GM19372 (cell line): ENCODE measurements around the gene TRAPPC6A.

Experiments
- ATAC-seq: cut with Tn5 transposase; IDR thresholded peaks from one replicate; pipeline ENCODE4 v1.9.1; 2021; ENCODE audit warnings: mild to moderate bottlenecking, low read depth, moderate library complexity; ENCODE audit not compliant: unreplicated experiment

Gene TRAPPC6A

GRCh38 chr19:45186509-45187334, 8.7 kb upstream of the TRAPPC6A start:
- ATAC-seq, result no peak

- no peak for ATAC-seq
Observed at GRCh38 chr19:45184115-45184514, 6.1 kb upstream of the TRAPPC6A start.

- ATAC-seq, result no peak
Observed at GRCh38 chr19:45182758-45183157, 4.7 kb upstream of the TRAPPC6A start.

- no peak for ATAC-seq
Observed at GRCh38 chr19:45180936-45181335, 2.9 kb upstream of the TRAPPC6A start.

GRCh38 chr19:45179892-45180370, 1.9 kb upstream of the TRAPPC6A start:
- ATAC-seq, result no peak

- no peak for ATAC-seq
Observed at GRCh38 chr19:45179072-45179891, 1.2 kb upstream of the TRAPPC6A start.

GRCh38 chr19:45178262-45179071, 430 bp upstream of the TRAPPC6A start, which contains the start of gene BLOC1S3:
Gene BLOC1S3 (plus strand): TSS chr19:45178784. CDS start chr19:45179297, 513 bp downstream.
- ATAC-seq, result peak; percentile 78

GRCh38 chr19:45175515-45176345, 2.3 kb downstream of the TRAPPC6A start:
- no peak for ATAC-seq

- ATAC-seq, result no peak
Observed at GRCh38 chr19:45173816-45174215, 4.2 kb downstream of the TRAPPC6A start.

GRCh38 chr19:45172611-45173208, 5.3 kb downstream of the TRAPPC6A start:
- no peak for ATAC-seq

- no peak for ATAC-seq
Observed at GRCh38 chr19:45172173-45172572, 5.9 kb downstream of the TRAPPC6A start.

GRCh38 chr19:45171211-45171623, 6.8 kb downstream of the TRAPPC6A start:
- ATAC-seq, result no peak

GRCh38 chr19:45170146-45171106, 7.6 kb downstream of the TRAPPC6A start:
- ATAC-seq, result no peak

GRCh38 chr19:45169602-45170001, 8.4 kb downstream of the TRAPPC6A start:
- ATAC-seq, result no peak

- no peak for ATAC-seq
Observed at GRCh38 chr19:45168767-45169351, 9.2 kb downstream of the TRAPPC6A start.

- no peak for ATAC-seq
Observed at GRCh38 chr19:45166723-45167252, 11.2 kb downstream of the TRAPPC6A start.

- ATAC-seq, result no peak
Observed at GRCh38 chr19:45164577-45165335, 13.3 kb downstream of the TRAPPC6A start.
